Caco-2 (cell line): Measurements from ENCODE around the gene KCNC4. TPM values are rescaled to one million over a fixed set of nuclear protein-coding genes. Genes with fewer than 3 reads are reported as not detected.

Source experiments
- Bru-seq: library from RNA; stranded (reverse); fragments of 400-500 nt; gene quantifications from one replicate; lab custom pipeline; 2021; lab: Mats Ljungman, UMichigan
- BruChase-seq, 2 experiments: library from RNA; stranded (reverse); fragments of 400-500 nt; gene quantifications; one replicate each; lab custom pipeline; 2021; lab: Mats Ljungman, UMichigan
- BruUV-seq: library from RNA; stranded (reverse); fragments of 400-500 nt; replicated peaks from 2 replicates; lab custom pipeline; 2021; lab: Mats Ljungman, UMichigan
- CTCF ChIA-PET: fragments of 300-600 bp; sonication (Branson Sonifier 250); formaldehyde crosslinking; loops from one replicate; lab custom pipeline; 2022; ENCODE audit warnings: antibody characterized with exemption; lab: Charles Lee
- POLR2A ChIA-PET: fragments of 300-600 bp; sonication (Branson Sonifier 250); formaldehyde crosslinking; loops from one replicate; lab custom pipeline; 2022; ENCODE audit warnings: antibody characterized with exemption; lab: Charles Lee
- DNase-seq, 2 experiments: peaks; one replicate each; pipeline versions ENCODE4 v3.0.0 to v3.0.0-alpha.2; 2020 to 2022
- H3K27me3 ChIP-seq: replicated peaks from 2 replicates; pipeline ENCODE4 v1.6.0; 2011; ENCODE audit warnings: low read length; ENCODE audit not compliant: control insufficient read depth, insufficient read depth
- H3K36me3 ChIP-seq: 2 replicates; pipeline ENCODE4 v1.5.1; 2011; ENCODE audit warnings: low read length; ENCODE audit not compliant: control insufficient read depth, insufficient read depth
- H3K4me1 ChIP-seq: fragments of 250-450 bp; sonication (Bioruptor Pico); 2 replicates; pipeline ENCODE4 v1.5.1; 2020; ENCODE audit warnings: mild to moderate bottlenecking
- H3K4me3 ChIP-seq: 2 replicates; pipeline ENCODE4 v1.5.1; 2011; ENCODE audit warnings: low read depth, mild to moderate bottlenecking, control low read depth, low read length
- H3K9me3 ChIP-seq: fragments of 250-450 bp; sonication (Bioruptor Pico); 2 replicates; pipeline ENCODE4 v1.5.1; 2020; ENCODE audit warnings: mild to moderate bottlenecking, moderate library complexity
- H3K27ac Mint-ChIP-seq: one replicate; pipeline ENCODE4 v1.8.0; 2022; ENCODE audit warnings: mixed read lengths; ENCODE audit not compliant: unreplicated experiment
- H3K27me3 Mint-ChIP-seq: one replicate; pipeline ENCODE4 v1.8.0; 2022; ENCODE audit warnings: mixed read lengths; ENCODE audit not compliant: insufficient read depth, unreplicated experiment
- H3K36me3 Mint-ChIP-seq: one replicate; pipeline ENCODE4 v1.8.0; 2022; ENCODE audit warnings: mild to moderate bottlenecking, mixed read lengths; ENCODE audit not compliant: insufficient read depth, unreplicated experiment
- H3K4me1 Mint-ChIP-seq: one replicate; pipeline ENCODE4 v1.8.0; 2022; ENCODE audit warnings: low read depth, mixed read lengths; ENCODE audit not compliant: unreplicated experiment
- H3K4me3 Mint-ChIP-seq: one replicate; pipeline ENCODE4 v1.8.0; 2022; ENCODE audit warnings: mild to moderate bottlenecking, moderate library complexity, mixed read lengths; ENCODE audit not compliant: unreplicated experiment
- H3K9me3 Mint-ChIP-seq: one replicate; pipeline ENCODE4 v1.8.0; 2022; ENCODE audit warnings: mixed read lengths; ENCODE audit not compliant: unreplicated experiment
- intact Hi-C: fragments of 100-400 bp; cut with micrococcal nuclease; formaldehyde crosslinking; loops from one replicate; pipeline ENCODE4 v1.10.0; 2022; ENCODE audit not compliant: unreplicated experiment
- long read RNA-seq: library from polyadenylated mRNA; stranded (forward); transcript quantifications from one replicate; pipeline ENCODE4 v2.0.0, GENCODE V29; 2022
- total RNA-seq: library from RNA; stranded (reverse); gene quantifications from 2 replicates; pipeline ENCODE4 v1.2.3, GENCODE V29; 2022
- TF ChIP-seq, protein P1 (sequence below), 2 experiments: fragments of 200-600 bp in 1 of 2; IDR thresholded peaks; 1 replicate in 1 of 2; 2 replicates in 1 of 2; pipeline versions ENCODE4 v1.5.1 to v1.8.0; 2011 to 2022; ENCODE audit warnings: antibody characterized with exemption in 1 of 2, control low read depth in 1 of 2, inconsistent platforms in 1 of 2, low read depth in 1 of 2, low read length in 1 of 2, mild to moderate bottlenecking in 1 of 2, moderate library complexity in 1 of 2; ENCODE audit not compliant: insufficient read depth in 1 of 2, severe bottlenecking in 1 of 2, unreplicated experiment in 1 of 2

KCNC4 gene
- total RNA-seq: 5.3 TPM in 2 replicates
- percentile 37 among the genes with signal in this experiment for Bru-seq, nascent RNA
- percentile 42 among the genes with signal in this experiment for BruChase-seq, experiment 1, labeled RNA remaining after a 2-hour chase
- percentile 47 among the genes with signal in this experiment for BruChase-seq, experiment 2, labeled RNA remaining after a 6-hour chase
- long read RNA-seq, full-length matches to known transcripts: 1 of 5 reads
- long read RNA-seq, partial matches to known transcripts: 0 of 5 reads
- long read RNA-seq, other reads (novel, unspliced or antisense): 4 of 5 reads

DNA sequence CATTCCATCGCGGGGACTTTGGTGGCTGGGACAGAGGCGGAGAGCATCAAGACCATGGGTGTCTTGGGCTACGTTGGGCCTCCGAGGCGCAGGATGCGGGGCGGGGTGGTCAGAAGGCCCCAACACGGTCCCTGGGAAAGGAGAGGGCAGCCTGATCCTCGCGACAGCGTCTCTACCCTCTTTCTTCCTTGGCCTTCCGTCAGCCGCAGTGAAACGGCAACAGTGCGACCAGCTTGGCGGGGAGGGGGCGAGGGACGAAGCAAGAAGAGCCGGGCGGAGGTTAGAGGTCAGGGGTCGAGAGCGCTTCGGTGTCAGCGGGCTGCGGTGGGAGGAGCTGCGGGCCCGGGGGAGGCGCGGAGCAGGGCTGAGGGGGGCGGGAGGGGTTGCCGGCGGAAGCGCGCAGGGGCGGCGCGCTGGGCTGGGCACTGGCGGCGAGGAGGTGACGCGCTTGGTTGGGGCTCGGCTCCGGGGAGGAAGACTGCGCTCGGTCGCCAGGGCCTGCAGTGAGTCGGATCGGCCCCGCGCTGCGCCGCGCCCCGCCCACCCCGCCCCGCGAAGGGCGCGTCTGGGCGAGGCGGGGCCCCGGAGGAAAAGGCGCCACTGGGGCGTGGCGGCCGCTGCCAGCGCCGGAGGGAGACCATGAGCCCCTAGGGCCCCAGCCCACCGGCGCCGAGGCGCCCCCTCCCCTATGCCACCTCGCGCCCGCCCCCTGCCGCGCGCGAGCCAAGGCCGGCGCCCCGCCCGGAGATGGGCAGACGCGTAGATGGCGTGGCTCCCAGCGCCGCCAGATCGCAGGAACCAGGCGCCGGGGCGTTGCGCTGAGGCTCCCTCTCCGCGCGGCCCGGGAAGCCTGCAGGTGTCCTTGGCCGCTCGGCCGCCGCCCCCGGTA is at the start of gene KCNC4:
TSS of gene KCNC4 (plus strand) at position 600 of the 889 bp plus-strand sequence. CDS start 1,186 bp downstream, outside the sequence.
- peak; percentile 74 for DNase-seq
- Mint-ChIP-seq H3K4me3 (peak within 1 kb of the TSS; percentile 85), H3K27me3 (no peaks in the 10 kb centered on the region), H3K4me1 (no peaks in the 10 kb centered on the region), H3K9me3 (no peaks in the 10 kb centered on the region), H3K27ac (no peak within 1 kb of the TSS), H3K36me3 (peaks cover 4% of the 10 kb centered on the region)
- Histone ChIP-seq H3K4me1 (peaks cover 4% of the 10 kb centered on the region; the same call in 1 of the 2 replicates), H3K36me3 (no peaks in the 10 kb centered on the region), H3K9me3 (no peaks in the 10 kb centered on the region), H3K4me3 (peak within 1 kb of the TSS; percentile 51), H3K27me3 (no peaks in the 10 kb centered on the region)
- intact Hi-C loops: no loop called here
- no TSS peak for BruUV-seq
- ChIA-PET CTCF (interaction anchor here (0.7 to 5.1 kb wide), 3 partner anchors 19 to 250 kb away, joined by 4 to 89 read pairs (median 6); no protein-coding TSS in a partner anchor), POLR2A (interaction anchor here (2.0 kb wide), 1 partner anchor 129 kb away, joined by 5 read pairs; the partner anchor contains the start of gene RBM15)
- TF ChIP-seq, protein P1, sequence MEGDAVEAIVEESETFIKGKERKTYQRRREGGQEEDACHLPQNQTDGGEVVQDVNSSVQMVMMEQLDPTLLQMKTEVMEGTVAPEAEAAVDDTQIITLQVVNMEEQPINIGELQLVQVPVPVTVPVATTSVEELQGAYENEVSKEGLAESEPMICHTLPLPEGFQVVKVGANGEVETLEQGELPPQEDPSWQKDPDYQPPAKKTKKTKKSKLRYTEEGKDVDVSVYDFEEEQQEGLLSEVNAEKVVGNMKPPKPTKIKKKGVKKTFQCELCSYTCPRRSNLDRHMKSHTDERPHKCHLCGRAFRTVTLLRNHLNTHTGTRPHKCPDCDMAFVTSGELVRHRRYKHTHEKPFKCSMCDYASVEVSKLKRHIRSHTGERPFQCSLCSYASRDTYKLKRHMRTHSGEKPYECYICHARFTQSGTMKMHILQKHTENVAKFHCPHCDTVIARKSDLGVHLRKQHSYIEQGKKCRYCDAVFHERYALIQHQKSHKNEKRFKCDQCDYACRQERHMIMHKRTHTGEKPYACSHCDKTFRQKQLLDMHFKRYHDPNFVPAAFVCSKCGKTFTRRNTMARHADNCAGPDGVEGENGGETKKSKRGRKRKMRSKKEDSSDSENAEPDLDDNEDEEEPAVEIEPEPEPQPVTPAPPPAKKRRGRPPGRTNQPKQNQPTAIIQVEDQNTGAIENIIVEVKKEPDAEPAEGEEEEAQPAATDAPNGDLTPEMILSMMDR (IDR thresholded peaks at IDR 0.05; ENCODE audit: insufficient read depth in 1 of 2, low read depth in 1 of 2, low read length in 1 of 2, severe bottlenecking in 1 of 2, unreplicated experiment in 1 of 2): no peak

DNA sequence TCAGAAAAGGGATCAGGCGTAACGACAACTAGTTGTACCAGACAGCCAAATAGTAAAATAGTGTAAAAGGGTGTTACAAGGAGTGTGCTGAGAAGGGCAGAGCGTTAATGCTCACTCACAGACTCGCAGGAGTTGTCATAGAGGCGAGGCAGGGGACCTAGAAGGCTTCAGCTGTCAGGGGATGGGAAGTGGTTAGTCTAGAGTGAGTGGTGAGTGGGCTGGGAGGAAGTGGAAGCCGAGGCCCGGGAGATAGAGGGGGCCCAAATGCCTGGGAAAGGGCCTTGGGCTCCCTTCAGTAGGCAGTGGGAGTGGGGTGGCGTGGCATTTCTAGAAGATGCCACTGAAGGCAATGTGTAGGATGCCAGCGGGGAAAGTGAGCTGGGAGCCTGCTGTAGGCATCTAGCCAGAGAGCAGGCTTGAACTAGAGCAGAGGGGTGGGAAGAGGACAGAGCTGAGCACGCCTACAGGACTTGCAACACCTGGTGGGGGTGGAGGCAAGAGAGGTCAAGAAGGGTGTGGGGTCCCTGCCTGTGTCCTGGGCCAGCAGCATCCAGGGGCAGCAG is 49.5 kb upstream of the KCNC4 start:
- H3K4me3 ChIP-seq: no peak overlapping the region
- no peaks in the 10 kb centered on the region for H3K36me3 ChIP-seq
- no peaks in the 10 kb centered on the region for H3K9me3 Mint-ChIP-seq
- H3K4me1 ChIP-seq: no peaks in the 10 kb centered on the region
- intact Hi-C loops: no loop called here
- H3K27me3 Mint-ChIP-seq: peaks cover 18% of the 10 kb centered on the region
- H3K27me3 ChIP-seq: no peaks in the 10 kb centered on the region
- ChIA-PET POLR2A (no interaction called here), CTCF (no interaction called here)
- H3K4me1 Mint-ChIP-seq: no peaks in the 10 kb centered on the region
- no peaks in the 10 kb centered on the region for H3K9me3 ChIP-seq
- DNase-seq: no peak
- H3K4me3 Mint-ChIP-seq: no peak overlapping the region
- BruUV-seq: no TSS peak
- no peak overlapping the region for H3K27ac Mint-ChIP-seq
- H3K36me3 Mint-ChIP-seq: no peaks in the 10 kb centered on the region
- TF ChIP-seq, protein P1 (IDR thresholded peaks at IDR 0.05; ENCODE audit: insufficient read depth in 1 of 2, low read depth in 1 of 2, low read length in 1 of 2, severe bottlenecking in 1 of 2, unreplicated experiment in 1 of 2): no peak

DNA sequence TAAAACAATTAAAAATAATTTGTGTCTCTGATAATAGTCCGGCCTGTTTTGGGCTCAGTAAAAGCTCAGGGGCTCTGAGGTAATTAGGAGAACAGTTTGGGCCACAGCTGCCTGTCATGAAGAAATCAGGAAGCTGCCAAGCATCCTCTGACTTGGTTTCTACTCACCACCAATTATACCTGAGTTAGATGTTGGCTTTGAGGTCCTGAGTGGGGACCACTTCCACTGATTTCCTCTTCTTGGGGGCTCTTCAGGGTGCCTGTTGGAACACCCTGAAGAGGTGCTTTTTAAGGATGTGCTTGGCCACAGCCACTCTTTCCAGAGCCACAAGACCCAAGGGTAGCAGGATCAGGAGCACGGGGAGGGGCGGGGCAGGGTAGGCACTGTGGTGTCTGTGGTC is 48.9 kb upstream of the KCNC4 start:
- no peaks in the 10 kb centered on the region for H3K4me1 ChIP-seq
- Mint-ChIP-seq H3K27me3 (peaks cover 18% of the 10 kb centered on the region), H3K27ac (no peak overlapping the region), H3K9me3 (no peaks in the 10 kb centered on the region), H3K4me1 (no peaks in the 10 kb centered on the region), H3K4me3 (no peak overlapping the region), H3K36me3 (no peaks in the 10 kb centered on the region)
- BruUV-seq: no TSS peak
- no peak overlapping the region for H3K4me3 ChIP-seq
- ChIA-PET CTCF (no interaction called here), POLR2A (no interaction called here)
- intact Hi-C loops: no loop called here
- no peaks in the 10 kb centered on the region for H3K27me3 ChIP-seq
- no peaks in the 10 kb centered on the region for H3K9me3 ChIP-seq
- no peak for DNase-seq
- H3K36me3 ChIP-seq: no peaks in the 10 kb centered on the region
- TF ChIP-seq, protein P1 (IDR thresholded peaks at IDR 0.05; ENCODE audit: insufficient read depth in 1 of 2, low read depth in 1 of 2, low read length in 1 of 2, severe bottlenecking in 1 of 2, unreplicated experiment in 1 of 2): no peak
